A549 (cell line): ENCODE data around the gene KCTD1. TPM values are rescaled to one million over a fixed set of nuclear protein-coding genes. Genes with fewer than 3 reads are reported as not detected.
A peak's percentile ranks its signal among the peaks of the same experiment; 100 is the strongest.

Source experiments
- ATAC-seq, 2 experiments: fragments of 200-7000 bp in 1 of 2; fragments of >200 bp in 1 of 2; cut with Nextera tagmentation in 1 of 2; cut with Tn5 transposase in 1 of 2; 3 replicates each; pipeline versions ENCODE4 v1.8.0 to v1.9.1; 2018 to 2020; ENCODE audit warnings: mild to moderate bottlenecking in 1 of 2, moderate library complexity in 1 of 2
- CTCF ChIA-PET: fragments of 300-600 bp; sonication (Branson Sonifier 250); formaldehyde crosslinking; extraction: SDS; loops from one replicate; lab custom pipeline; 2021; ENCODE audit warnings: antibody characterized with exemption, inconsistent platforms; lab: Yijun Ruan, JAX
- POLR2A ChIA-PET: fragments of 350-600 bp; formaldehyde crosslinking; extraction: SDS; loops from one replicate; lab custom pipeline; 2021; ENCODE audit warnings: antibody characterized with exemption, inconsistent platforms; lab: Yijun Ruan, JAX
- DNase-seq, 2 experiments: peaks; one replicate each; pipeline versions ENCODE4 v3.0.0 to v3.0.0-alpha.2; 2011 to 2016; ENCODE audit warnings: low read depth in 1 of 2, low spot score in 1 of 2
- FAIRE-seq: peaks from 2 replicates; lab custom pipeline; 2011; peaks lifted over from hg19 to GRCh38; lab: Jason Lieb, UNC
- H3K27ac ChIP-seq, 2 experiments: fragments of >200 bp; sonication (Bioruptor Twin); formaldehyde crosslinking; 3 replicates each; pipeline ENCODE4 v1.5.1; 2016 to 2017
- H3K4me1 ChIP-seq: fragments of >200 bp; sonication (Bioruptor Twin); formaldehyde crosslinking; 3 replicates; pipeline ENCODE4 v1.6.1; 2016
- H3K4me2 ChIP-seq: fragments of >200 bp; sonication (Bioruptor Twin); formaldehyde crosslinking; 3 replicates; pipeline ENCODE4 v1.6.1; 2016
- H3K4me3 ChIP-seq: fragments of >200 bp; sonication (Bioruptor Twin); formaldehyde crosslinking; 3 replicates; pipeline ENCODE4 v1.5.1; 2016
- H3K9me3 ChIP-seq: fragments of >200 bp; sonication (Bioruptor Twin); formaldehyde crosslinking; 3 replicates; pipeline ENCODE4 v1.6.1; 2016
- CEBPB ChIP-seq, 2 experiments: fragments of >200 bp in 1 of 2; sonication (Bioruptor Twin) in 1 of 2; formaldehyde crosslinking in 1 of 2; IDR thresholded peaks; 2 replicates each; pipeline ENCODE4 v1.6.1; 2012 to 2016
- EP300 ChIP-seq, 2 experiments: fragments of >200 bp; sonication (Bioruptor Twin); formaldehyde crosslinking; IDR thresholded peaks; 2 replicates in 1 of 2; 3 replicates in 1 of 2; pipeline ENCODE4 v1.6.1; 2016 to 2017
- FOSB ChIP-seq: fragments of 250-450 bp; sonication (Bioruptor Pico); IDR thresholded peaks from 2 replicates; pipeline ENCODE4 v1.5.0; 2020; ENCODE audit warnings: mild to moderate bottlenecking, moderate library complexity
- HOXA7 ChIP-seq: fragments of 250-450 bp; sonication (Bioruptor Pico); IDR thresholded peaks from 2 replicates; pipeline ENCODE4 v1.5.0; 2020; ENCODE audit warnings: mild to moderate bottlenecking, moderate library complexity
- HOXB5 ChIP-seq: fragments of 250-450 bp; sonication (Bioruptor Pico); IDR thresholded peaks from 2 replicates; pipeline ENCODE4 v1.5.0; 2020; ENCODE audit warnings: mild to moderate bottlenecking, moderate library complexity
- KDM1A ChIP-seq: fragments of 200-600 bp; sonication (generic); IDR thresholded peaks from 2 replicates; pipeline ENCODE4 v1.6.1; 2016; ENCODE audit warnings: low read depth, mild to moderate bottlenecking
- MAFK ChIP-seq: fragments of 450-650 bp; IDR thresholded peaks from 2 replicates; pipeline ENCODE4 v1.6.1; 2014; ENCODE audit not compliant: partially characterized antibody
- MYC ChIP-seq: IDR thresholded peaks from 2 replicates; pipeline ENCODE4 v1.6.1; 2012; ENCODE audit warnings: mild to moderate bottlenecking, inconsistent platforms, low read length, improper control_type of control experiment, borderline replicate concordance
- NFE2L2 ChIP-seq: fragments of 150-350 bp; conservative IDR thresholded peaks from 2 replicates; pipeline ENCODE4 v1.6.1; 2014; ENCODE audit warnings: low read length
- POLR2A ChIP-seq: IDR thresholded peaks from 2 replicates; pipeline ENCODE4 v1.6.1; 2012; ENCODE audit warnings: mild to moderate bottlenecking, low read length
- RNF2 ChIP-seq: fragments of 200-600 bp; sonication (generic); IDR thresholded peaks from 2 replicates; pipeline ENCODE4 v1.6.1; 2016; ENCODE audit warnings: low read depth, mild to moderate bottlenecking, antibody characterized with exemption, moderate library complexity, borderline replicate concordance
- ZNF302 ChIP-seq: fragments of 250-450 bp; sonication (Bioruptor Pico); IDR thresholded peaks from 2 replicates; pipeline ENCODE4 v1.9.0; 2021; ENCODE audit warnings: inconsistent platforms, mild to moderate bottlenecking, moderate library complexity
- WGBS: methylation state at CpG from one replicate; pipeline ENCODE4 v1.1.6; 2017; ENCODE audit errors: missing lambda C conversion rate; 5-methylcytosine and 5-hydroxymethylcytosine counted together
- polyA plus RNA-seq, 4 experiments: library from polyadenylated mRNA; depleted of rRNA in 3 of 4; stranded (reverse); fragments of >200 nt; fragmentation: RNase III in 1 of 4; extraction: RNeasy Plus Mini Kit Qiagen cat#74134 plus additional on column Dnase treatment in 1 of 4; gene quantifications; 2 replicates in 3 of 4; 3 replicates in 1 of 4; pipeline ENCODE4 v1.2.3, GENCODE V29; 2011 to 2017
- TF ChIP-seq, protein P1 (sequence below): IDR thresholded peaks from 2 replicates; pipeline ENCODE4 v1.6.1; 2012
- TF ChIP-seq, protein P2 (sequence below): fragments of >200 bp; sonication (Bioruptor Twin); formaldehyde crosslinking; IDR thresholded peaks from 3 replicates; pipeline ENCODE4 v1.6.1; 2016
- TF ChIP-seq, protein P3 (sequence below): fragments of 150-350 bp; IDR thresholded peaks from 2 replicates; pipeline ENCODE4 v1.6.1; 2014; ENCODE audit warnings: low read depth, mild to moderate bottlenecking, low read length
- TF ChIP-seq, protein P4 (sequence below): fragments of 250-450 bp; sonication (Bioruptor Pico); IDR thresholded peaks from 2 replicates; pipeline ENCODE4 v1.5.0; 2020; ENCODE audit warnings: low read depth, mild to moderate bottlenecking, moderate library complexity
- TF ChIP-seq, protein P5 (sequence below): fragments of >200 bp; sonication (Bioruptor Twin); formaldehyde crosslinking; IDR thresholded peaks from 2 replicates; pipeline ENCODE4 v1.6.1; 2016
- TF ChIP-seq, protein P6 (sequence below): fragments of >200 bp; sonication (Bioruptor Twin); formaldehyde crosslinking; IDR thresholded peaks from 3 replicates; pipeline ENCODE4 v1.5.1; 2016

Gene KCTD1
- polyA plus RNA-seq, 2 of the 4 experiments (the other 2 are of a cell fraction), result 26.1 to 32.1 TPM

DNA sequence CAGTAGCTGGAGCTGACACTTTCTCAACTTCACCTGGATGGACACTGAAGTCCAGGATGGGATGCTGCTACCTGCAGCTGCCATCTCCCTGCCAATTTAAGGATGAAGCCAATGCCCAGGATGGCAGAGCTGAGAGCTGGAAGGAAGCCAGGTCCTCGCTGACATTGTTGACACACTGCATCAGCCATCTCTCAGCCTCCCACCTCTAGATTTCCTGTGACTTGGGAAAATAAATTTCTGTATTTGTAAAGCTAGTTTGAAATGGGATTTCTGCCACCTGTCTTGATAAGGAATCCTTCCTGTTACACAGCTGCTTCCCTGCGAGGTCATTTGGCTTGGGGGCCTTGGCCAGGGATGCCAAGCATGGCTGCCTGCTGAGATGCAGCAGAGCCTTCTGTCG lies 43.5 kb downstream of the KCTD1 start:
- H3K4me1 ChIP-seq, result peaks cover 28% of the 10 kb centered on the region; the same call in 2 of the 3 replicates
- H3K4me3 ChIP-seq, result no peak overlapping the region
- ChIA-PET POLR2A (no interaction called here), CTCF (interaction anchor here (0.6 to 1.1 kb wide), 3 partner anchors 14 to 97 kb away, joined by 3 to 5 read pairs (median 3); no protein-coding TSS in a partner anchor)
- no peak for ATAC-seq
- H3K9me3 ChIP-seq, result no peaks in the 10 kb centered on the region
- no peak for FAIRE-seq
- H3K27ac ChIP-seq, result peak overlapping the region in 1 of 2 experiments; percentile 21; a peak in 1 of 6 replicates
- WGBS, result 31% methylated on average over 3 of the region's 3 CpGs
- TF ChIP-seq, protein P1, sequence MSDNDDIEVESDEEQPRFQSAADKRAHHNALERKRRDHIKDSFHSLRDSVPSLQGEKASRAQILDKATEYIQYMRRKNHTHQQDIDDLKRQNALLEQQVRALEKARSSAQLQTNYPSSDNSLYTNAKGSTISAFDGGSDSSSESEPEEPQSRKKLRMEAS, result no peak
- TF ChIP-seq RNF2 (no peak), MAFK (no peak), ZNF302 (no peak), KDM1A (no peak), HOXB5 (CRISPR knock-in tag) (no peak), FOSB (CRISPR knock-in tag) (no peak)
- TF ChIP-seq, protein P2, sequence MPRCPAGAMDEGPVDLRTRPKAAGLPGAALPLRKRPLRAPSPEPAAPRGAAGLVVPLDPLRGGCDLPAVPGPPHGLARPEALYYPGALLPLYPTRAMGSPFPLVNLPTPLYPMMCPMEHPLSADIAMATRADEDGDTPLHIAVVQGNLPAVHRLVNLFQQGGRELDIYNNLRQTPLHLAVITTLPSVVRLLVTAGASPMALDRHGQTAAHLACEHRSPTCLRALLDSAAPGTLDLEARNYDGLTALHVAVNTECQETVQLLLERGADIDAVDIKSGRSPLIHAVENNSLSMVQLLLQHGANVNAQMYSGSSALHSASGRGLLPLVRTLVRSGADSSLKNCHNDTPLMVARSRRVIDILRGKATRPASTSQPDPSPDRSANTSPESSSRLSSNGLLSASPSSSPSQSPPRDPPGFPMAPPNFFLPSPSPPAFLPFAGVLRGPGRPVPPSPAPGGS, result no peak
- TF ChIP-seq, protein P3, sequence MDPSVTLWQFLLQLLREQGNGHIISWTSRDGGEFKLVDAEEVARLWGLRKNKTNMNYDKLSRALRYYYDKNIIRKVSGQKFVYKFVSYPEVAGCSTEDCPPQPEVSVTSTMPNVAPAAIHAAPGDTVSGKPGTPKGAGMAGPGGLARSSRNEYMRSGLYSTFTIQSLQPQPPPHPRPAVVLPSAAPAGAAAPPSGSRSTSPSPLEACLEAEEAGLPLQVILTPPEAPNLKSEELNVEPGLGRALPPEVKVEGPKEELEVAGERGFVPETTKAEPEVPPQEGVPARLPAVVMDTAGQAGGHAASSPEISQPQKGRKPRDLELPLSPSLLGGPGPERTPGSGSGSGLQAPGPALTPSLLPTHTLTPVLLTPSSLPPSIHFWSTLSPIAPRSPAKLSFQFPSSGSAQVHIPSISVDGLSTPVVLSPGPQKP, result no peak
- no peak overlapping the region for H3K4me2 ChIP-seq
- no peak for DNase-seq

DNA sequence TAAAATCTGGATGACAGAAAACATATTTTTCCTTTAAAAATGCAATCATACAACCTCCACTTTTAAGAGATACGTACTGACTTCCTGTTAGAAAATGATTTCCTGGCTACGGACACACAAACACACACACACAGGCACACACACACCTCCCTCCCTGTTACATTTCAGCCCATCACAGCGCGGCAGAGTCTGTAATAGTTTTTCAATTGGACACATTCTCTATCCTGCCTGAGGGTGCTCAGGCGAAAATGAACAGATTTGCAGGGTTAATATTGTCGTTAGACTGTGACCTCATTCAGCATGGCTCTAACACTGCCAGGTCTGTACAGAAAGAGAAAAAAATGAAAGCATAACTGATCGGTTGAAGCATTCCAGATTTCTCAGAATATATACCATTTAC lies 45.0 kb downstream of the KCTD1 start:
- Histone ChIP-seq H3K27ac (peak overlapping the region in 1 of 2 experiments; percentile 30; a peak in 1 of 6 replicates), H3K4me3 (no peak overlapping the region), H3K4me1 (peaks cover 20% of the 10 kb centered on the region; the same call in 2 of the 3 replicates), H3K9me3 (no peaks in the 10 kb centered on the region), H3K4me2 (no peak overlapping the region)
- ChIA-PET POLR2A (no interaction called here), CTCF (no interaction called here)
- DNase-seq, result no peak
- no peak for TF ChIP-seq CEBPB (IDR thresholded peaks at IDR 0.05)
- TF ChIP-seq, protein P2, result no peak
- TF ChIP-seq HOXA7 (CRISPR knock-in tag), result no peak
- TF ChIP-seq, protein P4, sequence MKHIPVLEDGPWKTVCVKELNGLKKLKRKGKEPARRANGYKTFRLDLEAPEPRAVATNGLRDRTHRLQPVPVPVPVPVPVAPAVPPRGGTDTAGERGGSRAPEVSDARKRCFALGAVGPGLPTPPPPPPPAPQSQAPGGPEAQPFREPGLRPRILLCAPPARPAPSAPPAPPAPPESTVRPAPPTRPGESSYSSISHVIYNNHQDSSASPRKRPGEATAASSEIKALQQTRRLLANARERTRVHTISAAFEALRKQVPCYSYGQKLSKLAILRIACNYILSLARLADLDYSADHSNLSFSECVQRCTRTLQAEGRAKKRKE (CRISPR knock-in tag), result no peak
- TF ChIP-seq MYC, result no peak
- TF ChIP-seq, protein P5, sequence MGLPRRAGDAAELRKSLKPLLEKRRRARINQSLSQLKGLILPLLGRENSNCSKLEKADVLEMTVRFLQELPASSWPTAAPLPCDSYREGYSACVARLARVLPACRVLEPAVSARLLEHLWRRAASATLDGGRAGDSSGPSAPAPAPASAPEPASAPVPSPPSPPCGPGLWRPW, result no peak
- TF ChIP-seq POLR2A, result no peak
- TF ChIP-seq, protein P6, sequence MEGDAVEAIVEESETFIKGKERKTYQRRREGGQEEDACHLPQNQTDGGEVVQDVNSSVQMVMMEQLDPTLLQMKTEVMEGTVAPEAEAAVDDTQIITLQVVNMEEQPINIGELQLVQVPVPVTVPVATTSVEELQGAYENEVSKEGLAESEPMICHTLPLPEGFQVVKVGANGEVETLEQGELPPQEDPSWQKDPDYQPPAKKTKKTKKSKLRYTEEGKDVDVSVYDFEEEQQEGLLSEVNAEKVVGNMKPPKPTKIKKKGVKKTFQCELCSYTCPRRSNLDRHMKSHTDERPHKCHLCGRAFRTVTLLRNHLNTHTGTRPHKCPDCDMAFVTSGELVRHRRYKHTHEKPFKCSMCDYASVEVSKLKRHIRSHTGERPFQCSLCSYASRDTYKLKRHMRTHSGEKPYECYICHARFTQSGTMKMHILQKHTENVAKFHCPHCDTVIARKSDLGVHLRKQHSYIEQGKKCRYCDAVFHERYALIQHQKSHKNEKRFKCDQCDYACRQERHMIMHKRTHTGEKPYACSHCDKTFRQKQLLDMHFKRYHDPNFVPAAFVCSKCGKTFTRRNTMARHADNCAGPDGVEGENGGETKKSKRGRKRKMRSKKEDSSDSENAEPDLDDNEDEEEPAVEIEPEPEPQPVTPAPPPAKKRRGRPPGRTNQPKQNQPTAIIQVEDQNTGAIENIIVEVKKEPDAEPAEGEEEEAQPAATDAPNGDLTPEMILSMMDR, result no peak
- no peak for TF ChIP-seq EP300 (IDR thresholded peaks at IDR 0.05)
- no peak for TF ChIP-seq NFE2L2
- no peak for FAIRE-seq
- WGBS, result 81% methylated on average over 7 of the region's 7 CpGs
- ATAC-seq, result no peak
